Measurements from ENCODE around the gene PKDREJ.

PKDREJ gene

DNA sequence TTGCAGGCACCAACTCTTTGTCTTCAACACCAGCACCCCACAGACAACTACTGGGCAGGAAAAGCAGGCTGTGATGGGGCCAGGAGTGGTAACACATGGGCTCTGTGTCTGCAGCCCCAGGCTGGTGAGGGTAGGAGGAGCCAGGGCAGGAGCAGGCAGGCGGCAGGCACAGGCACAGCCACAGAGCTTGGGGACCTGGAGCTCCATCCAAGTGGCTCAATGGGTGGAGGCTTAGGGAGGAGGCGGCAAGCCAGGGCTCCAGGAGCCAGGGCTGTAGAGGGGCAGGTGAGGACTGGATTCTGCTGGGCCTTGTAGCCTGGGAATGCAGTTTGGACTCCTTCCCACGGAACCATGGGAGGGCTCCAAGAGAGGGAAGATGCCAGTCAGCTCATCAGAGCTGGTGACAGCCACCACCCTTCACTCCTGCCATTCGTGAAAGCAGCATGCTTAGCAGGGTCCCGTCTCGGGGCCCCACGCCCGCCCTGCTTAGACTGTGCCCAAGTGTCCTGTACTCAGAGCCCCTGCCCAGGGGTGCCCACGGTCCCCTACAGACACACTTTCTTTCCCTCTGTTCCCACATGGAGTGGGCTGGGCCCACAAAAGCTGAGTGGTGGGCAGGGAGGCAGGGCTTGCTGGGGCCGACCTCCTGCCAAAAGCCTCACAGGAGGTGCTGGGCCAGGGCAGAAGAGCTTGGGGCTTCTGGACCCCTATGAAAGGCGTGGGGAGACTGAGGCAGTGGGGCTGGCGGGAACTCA, 17.1 kb upstream of the PKDREJ start:
- no peak for TF ChIP-seq CTCF (conservative IDR thresholded peaks at IDR 0.05; ENCODE audit: low read depth, low read length)
- H3K4me3 ChIP-seq (ENCODE audit: low read depth, low read length) = no peak overlapping the region
- DNase-seq (ENCODE audit: low read depth) = no peak

DNA sequence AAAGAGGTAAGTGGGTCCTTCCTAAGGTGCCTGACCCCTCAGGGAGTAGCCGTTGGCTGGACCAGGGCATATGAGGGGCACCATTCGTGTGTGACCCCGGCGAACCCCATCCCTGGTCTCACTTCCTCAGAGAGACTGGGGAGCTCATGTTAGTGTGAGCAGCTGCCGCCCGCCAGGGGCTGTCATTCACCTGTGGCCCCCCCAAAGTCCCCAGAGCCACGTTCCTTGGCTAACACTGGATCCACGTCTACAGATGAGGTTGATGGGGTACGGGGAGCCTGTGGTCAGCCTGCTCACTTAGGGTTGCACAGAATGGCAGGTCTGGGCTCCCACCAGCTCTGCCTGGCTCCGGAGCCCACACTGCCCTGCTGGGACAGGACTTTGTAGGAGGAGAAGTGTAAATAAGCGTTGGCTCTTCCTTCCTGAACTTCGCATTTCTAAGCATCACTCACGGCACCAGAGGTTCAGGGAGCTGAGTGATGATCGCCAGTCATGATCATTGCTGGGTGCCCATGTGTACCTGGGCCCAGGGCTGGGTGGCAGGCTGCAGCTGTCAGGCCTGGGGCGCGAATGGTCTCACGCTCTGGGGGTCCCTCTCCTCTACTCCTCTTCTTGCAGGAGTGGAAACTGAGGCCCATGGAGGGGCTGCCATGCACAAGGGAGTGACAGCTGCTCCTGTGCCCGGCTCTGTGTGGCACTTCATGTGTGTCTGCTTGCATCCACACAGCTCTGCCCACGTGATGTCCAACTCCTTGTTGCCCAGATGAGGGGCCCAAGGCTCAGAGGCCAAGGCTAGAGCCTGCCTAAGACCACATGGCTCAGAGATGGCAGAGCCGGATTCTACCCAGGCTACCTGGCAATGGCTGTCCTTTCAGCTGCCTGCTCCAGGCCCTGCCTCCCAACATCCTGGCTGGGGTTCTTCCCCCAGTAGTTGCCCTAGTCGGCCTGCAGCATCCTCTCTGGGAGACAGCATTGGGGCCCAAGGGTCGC, 15.8 kb upstream of the PKDREJ start:
- no peak for DNase-seq (ENCODE audit: low read depth)
- no peak overlapping the region for H3K4me3 ChIP-seq (ENCODE audit: low read depth, low read length)
- no peak for TF ChIP-seq CTCF (conservative IDR thresholded peaks at IDR 0.05; ENCODE audit: low read depth, low read length)

GRCh38 chr22:46276563-46276962, 13.4 kb upstream of the PKDREJ start:
- DNase-seq (ENCODE audit: low read depth) = no peak
- no peak overlapping the region for H3K4me3 ChIP-seq (ENCODE audit: low read depth, low read length)
- TF ChIP-seq CTCF (conservative IDR thresholded peaks at IDR 0.05; ENCODE audit: low read depth, low read length) = no peak

GRCh38 chr22:46275455-46276122, 12.4 kb upstream of the PKDREJ start:
- no peak for DNase-seq (ENCODE audit: low read depth)
- H3K4me3 ChIP-seq (ENCODE audit: low read depth, low read length) = no peak overlapping the region
- TF ChIP-seq CTCF (conservative IDR thresholded peaks at IDR 0.05; ENCODE audit: low read depth, low read length) = no peak

DNA sequence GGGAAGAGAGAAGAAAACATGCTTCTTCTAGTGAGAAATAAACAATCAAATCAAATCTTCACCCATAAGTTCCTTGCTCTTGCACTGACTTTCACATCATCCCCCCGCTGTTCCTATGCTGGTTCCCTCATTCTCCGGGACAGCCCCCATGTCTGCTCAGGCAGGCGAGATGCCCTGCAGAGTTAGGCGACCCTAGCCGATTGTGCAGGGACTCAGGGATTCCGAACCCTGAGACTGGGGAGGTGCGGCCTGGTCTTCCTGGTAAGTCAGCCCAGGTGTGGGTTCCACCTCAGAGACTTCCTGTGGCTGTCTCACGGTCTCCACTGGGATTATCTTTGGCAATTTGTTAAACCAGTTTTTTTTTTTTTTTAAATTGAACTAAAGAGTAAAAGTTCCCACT, 11.2 kb upstream of the PKDREJ start:
- H3K4me3 ChIP-seq (ENCODE audit: low read depth, low read length) = no peak overlapping the region
- no peak for DNase-seq (ENCODE audit: low read depth)
- no peak for TF ChIP-seq CTCF (conservative IDR thresholded peaks at IDR 0.05; ENCODE audit: low read depth, low read length)

- no peak overlapping the region for H3K4me3 ChIP-seq (ENCODE audit: low read depth, low read length)
- no peak for DNase-seq (ENCODE audit: low read depth)
- no peak for TF ChIP-seq CTCF (conservative IDR thresholded peaks at IDR 0.05; ENCODE audit: low read depth, low read length)
Measured at GRCh38 chr22:46273432-46274148, 10.4 kb upstream of the PKDREJ start.

All from choroid plexus epithelial cell (primary cell).